ENCODE results near the gene RTP3. TPM values are rescaled to one million over a fixed set of nuclear protein-coding genes. Genes with fewer than 3 reads are reported as not detected.
A peak's percentile ranks its signal among the peaks of the same experiment; 100 is the strongest.

Gene RTP3
- total and polyA plus RNA-seq, 7 donors, result not detected

GRCh38 chr3:46488735-46489361 is 8.9 kb upstream of the RTP3 start:
- H3K27ac ChIP-seq, result no peak overlapping the region

GRCh38 chr3:46489381-46489780 is 8.4 kb upstream of the RTP3 start:
- no peaks in the 10 kb centered on the region for H3K36me3 ChIP-seq
- no peak for DNase-seq
- H3K4me1 ChIP-seq, result peaks cover 0 to 8% (median 5%) of the 10 kb centered on the region in 4 donors
- H3K27ac ChIP-seq, result no peak overlapping the region
- H3K27me3 ChIP-seq, result no peaks in the 10 kb centered on the region
- WGBS, 2 donors, result 91 to 92% methylated on average over 4 of the region's 4 CpGs
- TF ChIP-seq POLR2AphosphoS5 (IDR thresholded peaks at IDR 0.05) (no peak), CTCF (IDR thresholded peaks at IDR 0.05) (no peak), POLR2A (IDR thresholded peaks at IDR 0.05) (no peak), EP300 (IDR thresholded peaks at IDR 0.05) (no peak)
- no peaks in the 10 kb centered on the region for H3K9me3 ChIP-seq
- intact Hi-C loops (cut with DNase I), result loop anchor here (2.0 to 5.0 kb wide), 2 partner anchors 68 to 141 kb away; no protein-coding TSS in a partner anchor
- no peak overlapping the region for H3K4me3 ChIP-seq

More at GRCh38 chr3:46488735-46489361, 8.9 kb upstream of the RTP3 start:
- DNase-seq, result peak; percentile 90
- H3K4me1 ChIP-seq, result peaks cover 0 to 8% (median 5%) of the 10 kb centered on the region in 4 donors
- no peak for TF ChIP-seq EP300 (IDR thresholded peaks at IDR 0.05)
- TF ChIP-seq POLR2AphosphoS5 (IDR thresholded peaks at IDR 0.05), result peak in 1 of 4 donors; percentile 20
- peak; percentile 82 to 98 (median 95) for TF ChIP-seq CTCF (IDR thresholded peaks at IDR 0.05)
- TF ChIP-seq POLR2A (IDR thresholded peaks at IDR 0.05), result no peak
- intact Hi-C loops (cut with DNase I), result loop anchor here (2.0 to 5.0 kb wide), 2 partner anchors 68 to 142 kb away; no protein-coding TSS in a partner anchor
- 7 to 10% methylated on average over 26 of the region's 26 CpGs for WGBS, 2 donors
- H3K9me3 ChIP-seq, result no peaks in the 10 kb centered on the region
- no peak overlapping the region for H3K4me3 ChIP-seq
- no peaks in the 10 kb centered on the region for H3K27me3 ChIP-seq
- no peaks in the 10 kb centered on the region for H3K36me3 ChIP-seq

GRCh38 chr3:46489875-46490274 is 7.9 kb upstream of the RTP3 start:
- intact Hi-C loops (cut with DNase I), result loop anchor here (2.0 to 5.0 kb wide), 2 partner anchors 67 to 141 kb away; no protein-coding TSS in a partner anchor
- no peak overlapping the region for H3K27ac ChIP-seq
- WGBS, 2 donors, result 68 to 84% methylated on average over 1 of the region's 1 CpG

GRCh38 chr3:46490338-46491084 is 7.3 kb upstream of the RTP3 start:
- no peak for DNase-seq
- H3K27ac ChIP-seq, result no peak overlapping the region
- peaks cover 0 to 8% (median 5%) of the 10 kb centered on the region in 4 donors for H3K4me1 ChIP-seq
- H3K4me3 ChIP-seq, result no peak overlapping the region
- no peaks in the 10 kb centered on the region for H3K36me3 ChIP-seq
- 77 to 81% methylated on average over 6 of the region's 6 CpGs for WGBS, 2 donors
- H3K9me3 ChIP-seq, result no peaks in the 10 kb centered on the region
- intact Hi-C loops (cut with DNase I), result no loop called here
- H3K27me3 ChIP-seq, result no peaks in the 10 kb centered on the region
- TF ChIP-seq EP300 (IDR thresholded peaks at IDR 0.05) (no peak), POLR2AphosphoS5 (IDR thresholded peaks at IDR 0.05) (no peak)

More at GRCh38 chr3:46489875-46490274, 7.9 kb upstream of the RTP3 start:
- Histone ChIP-seq H3K36me3 (no peaks in the 10 kb centered on the region), H3K27me3 (no peaks in the 10 kb centered on the region), H3K4me1 (peaks cover 0 to 8% (median 5%) of the 10 kb centered on the region in 4 donors), H3K9me3 (no peaks in the 10 kb centered on the region), H3K4me3 (no peak overlapping the region)
- TF ChIP-seq POLR2A (IDR thresholded peaks at IDR 0.05) (no peak), POLR2AphosphoS5 (IDR thresholded peaks at IDR 0.05) (no peak), CTCF (IDR thresholded peaks at IDR 0.05) (no peak), EP300 (IDR thresholded peaks at IDR 0.05) (no peak)
- no peak for DNase-seq

All from sigmoid colon (tissue), 7 donors.